ENCODE data around the gene NFE2L3. TPM values are rescaled to one million over a fixed set of nuclear protein-coding genes. Genes with fewer than 3 reads are reported as not detected.

Gene NFE2L3
- total and polyA plus RNA-seq, 9 of the 15 experiments (the other 6 are each of a cell fraction or from before 2014, with no cell fraction given): 2.9 to 16.9 (median 12.4) TPM

- TF ChIP-seq CREB3 (tag; conservative IDR thresholded peaks at IDR 0.05; ENCODE audit: low read depth) (0 out of 2 replicates have a peak, but pooled peaks have one; percentile 22), NKRF (IDR thresholded peaks at IDR 0.05; ENCODE audit: borderline replicate concordance) (no peak), RBM17 (IDR thresholded peaks at IDR 0.05; ENCODE audit: borderline replicate concordance, low read depth, low read length) (no peak), ILK (tag; IDR thresholded peaks at IDR 0.05; ENCODE audit: borderline replicate concordance, low read depth) (no peak), BACH1 (tag; IDR thresholded peaks at IDR 0.05) (no peak), NR2F6 (CRISPR knock-in tag; IDR thresholded peaks at IDR 0.05) (no peak; the same call in 1 of the 2 replicates), ZNF395 (CRISPR knock-in tag; IDR thresholded peaks at IDR 0.05) (peak; percentile 78), RBM39 (optimal IDR thresholded peaks at IDR 0.05; ENCODE audit: low read depth, low read length) (no peak), NR2C1 (IDR thresholded peaks at IDR 0.05) (no peak), NR2C1 (tag; IDR thresholded peaks at IDR 0.05) (no peak), STAG1 (CRISPR knock-in tag; IDR thresholded peaks at IDR 0.05; ENCODE audit: borderline replicate concordance) (no peak), PHTF2 (CRISPR knock-in tag; IDR thresholded peaks at IDR 0.05) (no peak)
- TF ChIP-seq, protein P1, sequence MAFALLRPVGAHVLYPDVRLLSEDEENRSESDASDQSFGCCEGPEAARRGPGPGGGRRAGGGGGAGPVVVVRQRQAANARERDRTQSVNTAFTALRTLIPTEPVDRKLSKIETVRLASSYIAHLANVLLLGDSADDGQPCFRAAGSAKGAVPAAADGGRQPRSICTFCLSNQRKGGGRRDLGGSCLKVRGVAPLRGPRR (CRISPR knock-in tag; IDR thresholded peaks at IDR 0.05): no peak
- TF ChIP-seq, protein P2, sequence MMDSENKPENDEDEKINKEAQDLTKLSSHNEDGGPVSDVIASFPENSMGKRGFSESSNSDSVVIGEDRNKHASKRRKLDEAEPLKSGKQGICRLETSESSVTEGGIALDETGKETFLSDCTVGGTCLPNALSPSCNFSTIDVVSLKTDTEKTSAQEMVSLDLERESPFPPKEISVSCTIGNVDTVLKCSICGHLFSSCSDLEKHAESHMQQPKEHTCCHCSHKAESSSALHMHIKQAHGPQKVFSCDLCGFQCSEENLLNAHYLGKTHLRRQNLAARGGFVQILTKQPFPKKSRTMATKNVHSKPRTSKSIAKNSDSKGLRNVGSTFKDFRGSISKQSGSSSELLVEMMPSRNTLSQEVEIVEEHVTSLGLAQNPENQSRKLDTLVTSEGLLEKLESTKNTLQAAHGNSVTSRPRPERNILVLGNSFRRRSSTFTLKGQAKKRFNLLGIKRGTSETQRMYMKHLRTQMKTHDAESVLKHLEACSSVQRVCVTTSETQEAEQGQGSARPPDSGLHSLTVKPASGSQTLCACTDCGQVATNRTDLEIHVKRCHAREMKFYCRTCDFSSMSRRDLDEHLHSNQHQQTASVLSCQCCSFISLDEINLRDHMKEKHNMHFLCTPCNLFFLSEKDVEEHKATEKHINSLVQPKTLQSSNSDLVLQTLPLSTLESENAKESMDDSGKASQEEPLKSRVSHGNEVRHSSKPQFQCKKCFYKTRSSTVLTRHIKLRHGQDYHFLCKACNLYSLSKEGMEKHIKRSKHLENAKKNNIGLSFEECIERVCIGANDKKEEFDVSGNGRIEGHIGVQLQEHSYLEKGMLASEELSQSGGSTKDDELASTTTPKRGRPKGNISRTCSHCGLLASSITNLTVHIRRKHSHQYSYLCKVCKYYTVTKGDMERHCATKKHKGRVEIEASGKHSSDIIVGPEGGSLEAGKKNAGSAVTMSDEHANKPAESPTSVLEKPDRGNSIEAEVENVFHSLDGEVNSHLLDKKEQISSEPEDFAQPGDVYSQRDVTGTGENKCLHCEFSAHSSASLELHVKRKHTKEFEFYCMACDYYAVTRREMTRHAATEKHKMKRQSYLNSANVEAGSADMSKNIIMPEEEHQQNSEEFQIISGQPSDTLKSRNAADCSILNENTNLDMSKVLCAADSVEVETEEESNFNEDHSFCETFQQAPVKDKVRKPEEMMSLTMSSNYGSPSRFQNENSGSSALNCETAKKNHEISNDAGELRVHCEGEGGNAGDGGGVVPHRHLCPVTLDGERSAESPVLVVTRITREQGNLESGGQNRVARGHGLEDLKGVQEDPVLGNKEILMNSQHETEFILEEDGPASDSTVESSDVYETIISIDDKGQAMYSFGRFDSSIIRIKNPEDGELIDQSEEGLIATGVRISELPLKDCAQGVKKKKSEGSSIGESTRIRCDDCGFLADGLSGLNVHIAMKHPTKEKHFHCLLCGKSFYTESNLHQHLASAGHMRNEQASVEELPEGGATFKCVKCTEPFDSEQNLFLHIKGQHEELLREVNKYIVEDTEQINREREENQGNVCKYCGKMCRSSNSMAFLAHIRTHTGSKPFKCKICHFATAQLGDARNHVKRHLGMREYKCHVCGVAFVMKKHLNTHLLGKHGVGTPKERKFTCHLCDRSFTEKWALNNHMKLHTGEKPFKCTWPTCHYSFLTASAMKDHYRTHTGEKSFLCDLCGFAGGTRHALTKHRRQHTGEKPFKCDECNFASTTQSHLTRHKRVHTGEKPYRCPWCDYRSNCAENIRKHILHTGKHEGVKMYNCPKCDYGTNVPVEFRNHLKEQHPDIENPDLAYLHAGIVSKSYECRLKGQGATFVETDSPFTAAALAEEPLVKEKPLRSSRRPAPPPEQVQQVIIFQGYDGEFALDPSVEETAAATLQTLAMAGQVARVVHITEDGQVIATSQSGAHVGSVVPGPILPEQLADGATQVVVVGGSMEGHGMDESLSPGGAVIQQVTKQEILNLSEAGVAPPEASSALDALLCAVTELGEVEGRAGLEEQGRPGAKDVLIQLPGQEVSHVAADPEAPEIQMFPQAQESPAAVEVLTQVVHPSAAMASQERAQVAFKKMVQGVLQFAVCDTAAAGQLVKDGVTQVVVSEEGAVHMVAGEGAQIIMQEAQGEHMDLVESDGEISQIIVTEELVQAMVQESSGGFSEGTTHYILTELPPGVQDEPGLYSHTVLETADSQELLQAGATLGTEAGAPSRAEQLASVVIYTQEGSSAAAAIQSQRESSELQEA (IDR thresholded peaks at IDR 0.05; ENCODE audit: low read depth): no peak
Measured at GRCh38 chr7:26187380-26188205, 35.6 kb downstream of the NFE2L3 start (continued).
